GM12875 (cell line): ENCODE results near the gene F2.

ENCODE experiments used
- H3K4me3 ChIP-seq: one replicate; pipeline ENCODE4 v1.5.1; 2011; ENCODE audit warnings: low read depth, low read length, control low read depth
- CTCF ChIP-seq: IDR thresholded peaks from 2 replicates; pipeline ENCODE4 v1.5.1; 2011; ENCODE audit warnings: low read depth, mild to moderate bottlenecking, control low read depth, inconsistent platforms, low read length, moderate library complexity, borderline replicate concordance; ENCODE audit not compliant: insufficient read depth

Gene F2

DNA sequence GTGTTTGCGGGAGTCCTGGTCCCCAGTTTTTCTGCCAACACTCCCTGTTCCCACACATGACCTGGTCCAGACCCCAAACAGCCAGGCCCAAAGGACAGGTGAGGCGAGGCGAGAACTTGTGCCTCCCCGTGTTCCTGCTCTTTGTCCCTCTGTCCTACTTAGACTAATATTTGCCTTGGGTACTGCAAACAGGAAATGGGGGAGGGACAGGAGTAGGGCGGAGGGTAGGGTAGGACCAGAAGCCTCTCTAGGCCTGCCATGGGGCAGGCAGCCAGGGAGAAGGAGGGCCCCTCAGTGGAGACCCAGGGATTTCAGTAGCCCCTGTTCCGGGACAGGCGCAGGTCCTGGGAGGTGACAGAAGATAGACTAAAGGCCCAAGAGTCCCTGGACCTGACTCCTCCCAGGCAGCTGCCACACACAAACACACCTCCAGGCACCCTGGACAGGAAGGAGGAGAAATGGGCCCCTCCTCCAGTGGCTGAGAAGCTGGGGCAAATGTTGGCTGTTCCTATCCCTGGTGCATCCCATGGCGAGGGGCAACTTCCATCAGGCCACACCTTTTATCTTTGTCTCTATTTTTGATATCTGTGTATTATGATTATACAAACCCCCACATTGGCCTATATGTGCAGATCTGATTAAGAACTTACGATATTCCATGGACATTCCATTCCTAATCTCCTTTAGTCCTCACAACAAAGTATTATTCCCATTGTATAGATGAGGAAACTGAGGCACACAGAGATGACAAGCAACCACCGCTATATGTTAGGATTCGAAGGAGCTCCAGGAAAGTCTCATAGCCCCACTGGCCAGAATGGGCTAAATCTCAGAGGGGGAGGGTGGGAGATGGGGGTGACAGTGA is 626 bp upstream of the F2 start:
- no peak for TF ChIP-seq CTCF
- H3K4me3 ChIP-seq, result no peak overlapping the region

DNA sequence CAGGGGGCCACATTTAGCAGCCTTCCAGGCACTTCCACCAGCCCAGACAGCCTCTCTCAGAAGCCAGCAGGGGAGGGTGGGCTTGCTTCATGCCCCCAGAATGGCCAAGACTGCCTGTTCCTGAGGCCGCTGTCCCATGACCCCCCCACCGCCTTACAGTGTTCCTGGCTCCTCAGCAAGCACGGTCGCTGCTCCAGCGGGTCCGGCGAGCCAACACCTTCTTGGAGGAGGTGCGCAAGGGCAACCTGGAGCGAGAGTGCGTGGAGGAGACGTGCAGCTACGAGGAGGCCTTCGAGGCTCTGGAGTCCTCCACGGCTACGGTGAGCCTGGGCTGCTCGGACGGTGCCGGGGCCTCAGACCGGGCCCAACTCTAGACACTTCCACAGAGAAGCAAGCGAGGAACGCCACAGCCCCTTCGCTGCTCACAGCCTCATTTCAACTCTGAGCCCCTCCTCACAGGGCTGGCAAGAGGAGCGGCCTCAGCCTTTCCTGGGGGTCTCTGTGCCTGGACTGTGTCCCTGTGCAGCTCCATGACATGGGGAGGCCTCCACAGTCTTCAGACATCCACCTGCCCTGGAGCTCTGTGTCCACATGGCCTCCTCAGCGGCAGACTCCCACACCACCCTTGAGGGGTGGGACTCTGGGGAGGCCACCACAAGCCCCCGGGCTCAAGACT is 668 bp downstream of the F2 start:
- H3K4me3 ChIP-seq, result no peak overlapping the region
- no peak for TF ChIP-seq CTCF

- no peak for TF ChIP-seq CTCF
- H3K4me3 ChIP-seq, result no peak overlapping the region
These were observed 2.3 kb downstream of the F2 start for GRCh38 chr11:46721286-46721685.

- H3K4me3 ChIP-seq, result no peak overlapping the region
- TF ChIP-seq CTCF, result no peak
These were observed 3.7 kb downstream of the F2 start for GRCh38 chr11:46722566-46723358.

DNA sequence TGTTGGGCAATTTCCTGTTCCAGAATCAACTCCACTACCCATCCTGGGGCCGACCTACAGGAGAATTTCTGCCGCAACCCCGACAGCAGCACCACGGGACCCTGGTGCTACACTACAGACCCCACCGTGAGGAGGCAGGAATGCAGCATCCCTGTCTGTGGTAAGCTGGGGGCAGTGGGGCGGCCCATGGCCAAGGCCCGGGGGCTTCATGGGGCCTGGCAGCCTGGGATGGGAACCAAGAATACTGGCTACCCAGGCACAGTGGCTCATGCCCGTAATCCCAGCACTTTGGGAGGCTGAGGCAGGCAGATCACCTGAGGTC is 4.3 kb downstream of the F2 start:
- H3K4me3 ChIP-seq, result no peak overlapping the region
- TF ChIP-seq CTCF, result no peak

DNA sequence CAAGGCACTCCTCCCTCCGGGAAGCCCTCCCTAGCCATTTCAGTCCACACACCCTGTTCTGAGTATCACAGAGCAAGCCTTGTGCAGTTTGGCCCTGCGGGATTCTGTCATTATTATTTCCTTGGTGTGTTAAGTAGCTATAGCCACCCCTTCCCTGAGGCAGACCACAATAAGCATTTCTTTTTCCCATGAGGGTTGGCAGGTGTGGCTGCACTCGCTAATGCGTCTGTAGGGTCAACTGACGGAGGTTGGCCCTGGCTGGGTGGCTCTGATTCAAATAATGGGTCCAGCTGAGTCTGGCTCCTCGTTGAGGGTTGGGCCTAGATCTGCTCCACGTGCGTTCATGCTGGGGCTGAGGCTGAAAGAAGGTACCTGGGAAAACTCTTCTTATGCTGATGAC is 5.1 kb downstream of the F2 start:
- no peak overlapping the region for H3K4me3 ChIP-seq
- TF ChIP-seq CTCF, result no peak
